ENCODE data around the gene WDR46.
"Not testable (repeated sequence)": the region's sequence is repeated elsewhere in the genome, so short reads cannot be mapped to it uniquely, and the experiment has no call there.

WDR46 gene

GRCh38 chr6:33271117-33271467 is 17.9 kb downstream of the WDR46 start:
- no peak for DNase-seq (ENCODE audit: low spot score)

GRCh38 chr6:33264015-33264414 is 25.0 kb downstream of the WDR46 start:
- DNase-seq (ENCODE audit: low spot score) = no peak

GRCh38 chr6:33262490-33262889 is 26.5 kb downstream of the WDR46 start:
- DNase-seq (ENCODE audit: low spot score) = not testable (repeated sequence)

GRCh38 chr6:33259032-33259431 is 30.0 kb downstream of the WDR46 start:
- DNase-seq (ENCODE audit: low spot score) = no peak

GRCh38 chr6:33254591-33254990 is 34.4 kb downstream of the WDR46 start:
- no peak for DNase-seq (ENCODE audit: low spot score)

GRCh38 chr6:33252759-33253158 is 36.3 kb downstream of the WDR46 start:
- DNase-seq (ENCODE audit: low spot score) = peak; percentile 27

- no peak for DNase-seq (ENCODE audit: low spot score)
Observed at GRCh38 chr6:33251395-33252012, 37.5 kb downstream of the WDR46 start.

GRCh38 chr6:33250731-33251130 is 38.3 kb downstream of the WDR46 start:
- no peak for DNase-seq (ENCODE audit: low spot score)

- peak; percentile 63 for DNase-seq (ENCODE audit: low spot score)
Observed at GRCh38 chr6:33249732-33250630, 39.1 kb downstream of the WDR46 start.

- peak; percentile 97 for DNase-seq (ENCODE audit: low spot score)
Observed at GRCh38 chr6:33248932-33249731, 39.9 kb downstream of the WDR46 start.

GRCh38 chr6:33248643-33248931 is 40.5 kb downstream of the WDR46 start:
- no peak for DNase-seq (ENCODE audit: low spot score)

GRCh38 chr6:33247977-33248642 is 40.9 kb downstream of the WDR46 start:
- peak; percentile 84 for DNase-seq (ENCODE audit: low spot score)

- DNase-seq (ENCODE audit: low spot score) = no peak
Observed at GRCh38 chr6:33243476-33243875, 45.6 kb downstream of the WDR46 start.

- no peak for DNase-seq (ENCODE audit: low spot score)
Observed at GRCh38 chr6:33241968-33242367, 47.1 kb downstream of the WDR46 start.

- no peak for DNase-seq (ENCODE audit: low spot score)
Observed at GRCh38 chr6:33237741-33238140, 51.3 kb downstream of the WDR46 start.

GRCh38 chr6:33236852-33237251 is 52.2 kb downstream of the WDR46 start:
- DNase-seq (ENCODE audit: low spot score) = no peak

GRCh38 chr6:33236328-33236727 is 52.7 kb downstream of the WDR46 start:
- DNase-seq (ENCODE audit: low spot score) = no peak

GRCh38 chr6:33235221-33235634 is 53.8 kb downstream of the WDR46 start:
- no peak for DNase-seq (ENCODE audit: low spot score)

Data from kidney capillary endothelial cell (primary cell).